Cardiac ventricle fibroblast (primary cell): Measurements from ENCODE around the gene SERPIND1. TPM values are rescaled to one million over a fixed set of nuclear protein-coding genes. Genes with fewer than 3 reads are reported as not detected.

Experiments
- total RNA-seq: library from RNA; depleted of rRNA; stranded (reverse); fragments of >200 nt; gene quantifications from 2 replicates; pipeline ENCODE4 v1.2.3, GENCODE V29; 2015

Gene SERPIND1
- total RNA-seq, result 0.50 and 1.6 TPM in 2 replicates

GRCh38 chr22:20773793-20774212 is at the start of gene SERPIND1:
Gene SERPIND1, plus strand, starts transcription at chr22:20774113. Its CDS starts 5,200 bp downstream, at chr22:20779313.

Other genes starting within 250 kb of the SERPIND1 start
- gene PI4KA, start 84.7 kb downstream of the SERPIND1 start, total RNA-seq, result 37.3 and 51.0 TPM in 2 replicates
- 22.8 and 23.6 TPM in 2 replicates for gene SNAP29, start 84.9 kb downstream of the SERPIND1 start, total RNA-seq
- 34.6 and 35.4 TPM in 2 replicates for gene CRKL, start 143.3 kb downstream of the SERPIND1 start, total RNA-seq
- 0.56 and 1.5 TPM in 2 replicates for gene AIFM3, start 193.1 kb downstream of the SERPIND1 start, total RNA-seq
- gene LZTR1, start 208.2 kb downstream of the SERPIND1 start, total RNA-seq, result 27.6 and 34.6 TPM in 2 replicates
- gene THAP7, start 228.0 kb downstream of the SERPIND1 start, total RNA-seq, result 17.2 and 25.3 TPM in 2 replicates
- gene P2RX6, start 241.1 kb downstream of the SERPIND1 start, total RNA-seq, result 0.94 and 1.3 TPM in 2 replicates